A549 (cell line): ENCODE data around the gene WHRN. TPM values are rescaled to one million over a fixed set of nuclear protein-coding genes. Genes with fewer than 3 reads are reported as not detected.

ENCODE experiments used
- ATAC-seq, 2 experiments: fragments of 200-7000 bp in 1 of 2; fragments of >200 bp in 1 of 2; cut with Nextera tagmentation in 1 of 2; cut with Tn5 transposase in 1 of 2; 3 replicates each; pipeline versions ENCODE4 v1.8.0 to v1.9.1; 2018 to 2020; ENCODE audit warnings: mild to moderate bottlenecking in 1 of 2, moderate library complexity in 1 of 2
- CTCF ChIA-PET: fragments of 300-600 bp; sonication (Branson Sonifier 250); formaldehyde crosslinking; extraction: SDS; loops from one replicate; lab custom pipeline; 2021; ENCODE audit warnings: antibody characterized with exemption, inconsistent platforms; lab: Yijun Ruan, JAX
- POLR2A ChIA-PET: fragments of 350-600 bp; formaldehyde crosslinking; extraction: SDS; loops from one replicate; lab custom pipeline; 2021; ENCODE audit warnings: antibody characterized with exemption, inconsistent platforms; lab: Yijun Ruan, JAX
- DNase-seq, 2 experiments: peaks; one replicate each; pipeline versions ENCODE4 v3.0.0 to v3.0.0-alpha.2; 2011 to 2016; ENCODE audit warnings: low read depth in 1 of 2, low spot score in 1 of 2
- FAIRE-seq: peaks from 2 replicates; lab custom pipeline; 2011; peaks lifted over from hg19 to GRCh38; lab: Jason Lieb, UNC
- H3K27ac ChIP-seq, 2 experiments: fragments of >200 bp; sonication (Bioruptor Twin); formaldehyde crosslinking; 3 replicates each; pipeline ENCODE4 v1.5.1; 2016 to 2017
- H3K4me1 ChIP-seq: fragments of >200 bp; sonication (Bioruptor Twin); formaldehyde crosslinking; 3 replicates; pipeline ENCODE4 v1.6.1; 2016
- H3K4me2 ChIP-seq: fragments of >200 bp; sonication (Bioruptor Twin); formaldehyde crosslinking; 3 replicates; pipeline ENCODE4 v1.6.1; 2016
- H3K4me3 ChIP-seq: fragments of >200 bp; sonication (Bioruptor Twin); formaldehyde crosslinking; 3 replicates; pipeline ENCODE4 v1.5.1; 2016
- H3K9me3 ChIP-seq: fragments of >200 bp; sonication (Bioruptor Twin); formaldehyde crosslinking; 3 replicates; pipeline ENCODE4 v1.6.1; 2016
- BCL3 ChIP-seq: fragments of >200 bp; sonication (Bioruptor Twin); formaldehyde crosslinking; IDR thresholded peaks from 3 replicates; pipeline ENCODE4 v1.6.1; 2016
- BHLHE40 ChIP-seq: IDR thresholded peaks from 2 replicates; pipeline ENCODE4 v1.6.1; 2012; ENCODE audit warnings: low read depth, low read length, inconsistent platforms
- CBX2 ChIP-seq: fragments of 200-600 bp; sonication (generic); IDR thresholded peaks from 2 replicates; pipeline ENCODE4 v1.6.1; 2016; ENCODE audit warnings: low read depth, mild to moderate bottlenecking, borderline replicate concordance
- CHD2 ChIP-seq: fragments of 150-350 bp; IDR thresholded peaks from 2 replicates; pipeline ENCODE4 v1.6.1; 2014; ENCODE audit warnings: low read length; ENCODE audit not compliant: partially characterized antibody
- E2F6 ChIP-seq: IDR thresholded peaks from 2 replicates; pipeline ENCODE4 v1.6.1; 2012; ENCODE audit warnings: low read depth, borderline replicate concordance
- FOSB ChIP-seq: fragments of 250-450 bp; sonication (Bioruptor Pico); IDR thresholded peaks from 2 replicates; pipeline ENCODE4 v1.5.0; 2020; ENCODE audit warnings: mild to moderate bottlenecking, moderate library complexity
- HDAC2 ChIP-seq: fragments of 200-600 bp; sonication (generic); IDR thresholded peaks from 2 replicates; pipeline ENCODE4 v1.6.1; 2016
- HES2 ChIP-seq: fragments of >200 bp; sonication (Bioruptor Twin); formaldehyde crosslinking; IDR thresholded peaks from 2 replicates; pipeline ENCODE4 v1.6.1; 2016
- HMGXB4 ChIP-seq: fragments of 250-450 bp; sonication (Bioruptor Pico); IDR thresholded peaks from 2 replicates; pipeline ENCODE4 v1.5.0; 2021; ENCODE audit warnings: mild to moderate bottlenecking, moderate library complexity, borderline replicate concordance
- HOXA7 ChIP-seq: fragments of 250-450 bp; sonication (Bioruptor Pico); IDR thresholded peaks from 2 replicates; pipeline ENCODE4 v1.5.0; 2020; ENCODE audit warnings: mild to moderate bottlenecking, moderate library complexity
- HOXB5 ChIP-seq: fragments of 250-450 bp; sonication (Bioruptor Pico); IDR thresholded peaks from 2 replicates; pipeline ENCODE4 v1.5.0; 2020; ENCODE audit warnings: mild to moderate bottlenecking, moderate library complexity
- MAFK ChIP-seq: fragments of 450-650 bp; IDR thresholded peaks from 2 replicates; pipeline ENCODE4 v1.6.1; 2014; ENCODE audit not compliant: partially characterized antibody
- MYC ChIP-seq: IDR thresholded peaks from 2 replicates; pipeline ENCODE4 v1.6.1; 2012; ENCODE audit warnings: mild to moderate bottlenecking, inconsistent platforms, low read length, improper control_type of control experiment, borderline replicate concordance
- POLR2AphosphoS2 ChIP-seq: conservative IDR thresholded peaks from 2 replicates; pipeline ENCODE4 v1.6.1; 2012; ENCODE audit warnings: low read length, improper control_type of control experiment, inconsistent platforms
- RCOR1 ChIP-seq: fragments of 150-350 bp; IDR thresholded peaks from 2 replicates; pipeline ENCODE4 v1.6.1; 2014; ENCODE audit warnings: antibody characterized with exemption, low read length, low read depth
- RFX5 ChIP-seq: fragments of 450-650 bp; IDR thresholded peaks from 2 replicates; pipeline ENCODE4 v1.7.1; 2014; ENCODE audit warnings: antibody characterized with exemption, mild to moderate bottlenecking, moderate library complexity
- SMC3 ChIP-seq: fragments of >200 bp; sonication (Bioruptor Twin); formaldehyde crosslinking; IDR thresholded peaks from 3 replicates; pipeline ENCODE4 v1.6.1; 2018; ENCODE audit warnings: inconsistent platforms
- USF2 ChIP-seq: fragments of 450-650 bp; IDR thresholded peaks from 2 replicates; pipeline ENCODE4 v1.6.1; 2014; ENCODE audit warnings: antibody characterized with exemption
- ZFP36 ChIP-seq: fragments of 450-650 bp; IDR thresholded peaks from 2 replicates; pipeline ENCODE4 v1.6.1; 2014; ENCODE audit warnings: borderline replicate concordance; ENCODE audit not compliant: partially characterized antibody
- ZSCAN20 ChIP-seq: fragments of 250-450 bp; sonication (Bioruptor Pico); IDR thresholded peaks from 2 replicates; pipeline ENCODE4 v1.8.0; 2022; ENCODE audit warnings: mild to moderate bottlenecking, moderate library complexity
- WGBS: methylation state at CpG from one replicate; pipeline ENCODE4 v1.1.6; 2017; ENCODE audit errors: missing lambda C conversion rate; 5-methylcytosine and 5-hydroxymethylcytosine counted together
- polyA plus RNA-seq, 4 experiments: library from polyadenylated mRNA; depleted of rRNA in 3 of 4; stranded (reverse); fragments of >200 nt; fragmentation: RNase III in 1 of 4; extraction: RNeasy Plus Mini Kit Qiagen cat#74134 plus additional on column Dnase treatment in 1 of 4; gene quantifications; 2 replicates in 3 of 4; 3 replicates in 1 of 4; pipeline ENCODE4 v1.2.3, GENCODE V29; 2011 to 2017
- TF ChIP-seq, protein P1 (sequence below): fragments of 250-450 bp; sonication (Bioruptor Pico); IDR thresholded peaks from 2 replicates; pipeline ENCODE4 v1.5.0; 2020; ENCODE audit warnings: low read depth, mild to moderate bottlenecking, moderate library complexity
- TF ChIP-seq, protein P2 (sequence below): IDR thresholded peaks from 2 replicates; pipeline ENCODE4 v1.6.1; 2012
- TF ChIP-seq, protein P3 (sequence below): fragments of 200-600 bp; sonication (generic); IDR thresholded peaks from 2 replicates; pipeline ENCODE4 v1.6.1; 2016; ENCODE audit warnings: antibody characterized with exemption, mild to moderate bottlenecking, moderate library complexity

Gene WHRN
- polyA plus RNA-seq, 2 of the 4 experiments (the other 2 are of a cell fraction): 1.2 to 3.2 TPM

GRCh38 chr9:114503009-114503408, 2.3 kb downstream of the WHRN start:
- H3K4me2 ChIP-seq: peak overlapping the region; percentile 80
- no peak for FAIRE-seq
- H3K4me3 ChIP-seq: no peak overlapping the region
- ChIA-PET CTCF (interaction anchor here (1.9 to 10.7 kb wide), 5 partner anchors 10 to 150 kb away, joined by 5 to 104 read pairs (median 11); no protein-coding TSS in a partner anchor), POLR2A (interaction anchor here (1.3 to 5.8 kb wide), 3 partner anchors 48 to 108 kb away, joined by 4 to 45 read pairs (median 7); partner anchors contain the start of genes ATP6V1G1 and TMEM268)
- H3K9me3 ChIP-seq: no peaks in the 10 kb centered on the region
- no peak for DNase-seq
- WGBS: 79% methylated on average over 7 of the region's 7 CpGs
- H3K4me1 ChIP-seq: peaks cover 27% of the 10 kb centered on the region
- H3K27ac ChIP-seq: peak overlapping the region in 1 of 2 experiments; percentile 11; a peak in 1 of 6 replicates
- ATAC-seq: no peak
- no peak for TF ChIP-seq FOSB (CRISPR knock-in tag)
- no peak for TF ChIP-seq RCOR1
- no peak for TF ChIP-seq RFX5
- no peak for TF ChIP-seq HDAC2
- TF ChIP-seq ZSCAN20 (CRISPR knock-in tag): no peak
- no peak for TF ChIP-seq CBX2
- no peak for TF ChIP-seq MYC
- TF ChIP-seq HMGXB4 (CRISPR knock-in tag): no peak
- TF ChIP-seq HOXA7 (CRISPR knock-in tag): no peak
- TF ChIP-seq USF2: no peak
- no peak for TF ChIP-seq E2F6
- TF ChIP-seq, protein P1, sequence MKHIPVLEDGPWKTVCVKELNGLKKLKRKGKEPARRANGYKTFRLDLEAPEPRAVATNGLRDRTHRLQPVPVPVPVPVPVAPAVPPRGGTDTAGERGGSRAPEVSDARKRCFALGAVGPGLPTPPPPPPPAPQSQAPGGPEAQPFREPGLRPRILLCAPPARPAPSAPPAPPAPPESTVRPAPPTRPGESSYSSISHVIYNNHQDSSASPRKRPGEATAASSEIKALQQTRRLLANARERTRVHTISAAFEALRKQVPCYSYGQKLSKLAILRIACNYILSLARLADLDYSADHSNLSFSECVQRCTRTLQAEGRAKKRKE: no peak
- TF ChIP-seq, protein P2, sequence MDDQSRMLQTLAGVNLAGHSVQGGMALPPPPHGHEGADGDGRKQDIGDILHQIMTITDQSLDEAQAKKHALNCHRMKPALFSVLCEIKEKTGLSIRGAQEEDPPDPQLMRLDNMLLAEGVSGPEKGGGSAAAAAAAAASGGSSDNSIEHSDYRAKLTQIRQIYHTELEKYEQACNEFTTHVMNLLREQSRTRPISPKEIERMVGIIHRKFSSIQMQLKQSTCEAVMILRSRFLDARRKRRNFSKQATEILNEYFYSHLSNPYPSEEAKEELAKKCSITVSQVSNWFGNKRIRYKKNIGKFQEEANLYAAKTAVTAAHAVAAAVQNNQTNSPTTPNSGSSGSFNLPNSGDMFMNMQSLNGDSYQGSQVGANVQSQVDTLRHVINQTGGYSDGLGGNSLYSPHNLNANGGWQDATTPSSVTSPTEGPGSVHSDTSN: no peak
- no peak for TF ChIP-seq POLR2AphosphoS2
- no peak for TF ChIP-seq MAFK

- Histone ChIP-seq H3K4me1 (peaks cover 27% of the 10 kb centered on the region), H3K4me2 (peak overlapping the region; percentile 80), H3K4me3 (no peak overlapping the region), H3K27ac (peak overlapping the region; percentile 40 to 74; a peak in 5 of 6 replicates), H3K9me3 (no peaks in the 10 kb centered on the region)
- peak; percentile 30 to 53 for DNase-seq
- no peak for FAIRE-seq
- ChIA-PET CTCF (interaction anchor here (0.9 to 10.7 kb wide), 8 partner anchors 9 to 157 kb away, joined by 3 to 104 read pairs (median 5); partner anchors contain the start of gene ATP6V1G1), POLR2A (interaction anchor here (0.7 to 5.8 kb wide), 4 partner anchors 49 to 178 kb away, joined by 4 to 45 read pairs (median 7); partner anchors contain the start of genes ATP6V1G1 and TMEM268)
- WGBS: 32% methylated on average over 9 of the region's 12 CpGs
- ATAC-seq: peak in 1 of 2 experiments; percentile 21; a peak in 3 of 6 replicates
- TF ChIP-seq BHLHE40: no peak
- no peak for TF ChIP-seq BCL3
- no peak for TF ChIP-seq HOXB5
- TF ChIP-seq ZFP36: no peak
- TF ChIP-seq CHD2: no peak
- TF ChIP-seq, protein P3, sequence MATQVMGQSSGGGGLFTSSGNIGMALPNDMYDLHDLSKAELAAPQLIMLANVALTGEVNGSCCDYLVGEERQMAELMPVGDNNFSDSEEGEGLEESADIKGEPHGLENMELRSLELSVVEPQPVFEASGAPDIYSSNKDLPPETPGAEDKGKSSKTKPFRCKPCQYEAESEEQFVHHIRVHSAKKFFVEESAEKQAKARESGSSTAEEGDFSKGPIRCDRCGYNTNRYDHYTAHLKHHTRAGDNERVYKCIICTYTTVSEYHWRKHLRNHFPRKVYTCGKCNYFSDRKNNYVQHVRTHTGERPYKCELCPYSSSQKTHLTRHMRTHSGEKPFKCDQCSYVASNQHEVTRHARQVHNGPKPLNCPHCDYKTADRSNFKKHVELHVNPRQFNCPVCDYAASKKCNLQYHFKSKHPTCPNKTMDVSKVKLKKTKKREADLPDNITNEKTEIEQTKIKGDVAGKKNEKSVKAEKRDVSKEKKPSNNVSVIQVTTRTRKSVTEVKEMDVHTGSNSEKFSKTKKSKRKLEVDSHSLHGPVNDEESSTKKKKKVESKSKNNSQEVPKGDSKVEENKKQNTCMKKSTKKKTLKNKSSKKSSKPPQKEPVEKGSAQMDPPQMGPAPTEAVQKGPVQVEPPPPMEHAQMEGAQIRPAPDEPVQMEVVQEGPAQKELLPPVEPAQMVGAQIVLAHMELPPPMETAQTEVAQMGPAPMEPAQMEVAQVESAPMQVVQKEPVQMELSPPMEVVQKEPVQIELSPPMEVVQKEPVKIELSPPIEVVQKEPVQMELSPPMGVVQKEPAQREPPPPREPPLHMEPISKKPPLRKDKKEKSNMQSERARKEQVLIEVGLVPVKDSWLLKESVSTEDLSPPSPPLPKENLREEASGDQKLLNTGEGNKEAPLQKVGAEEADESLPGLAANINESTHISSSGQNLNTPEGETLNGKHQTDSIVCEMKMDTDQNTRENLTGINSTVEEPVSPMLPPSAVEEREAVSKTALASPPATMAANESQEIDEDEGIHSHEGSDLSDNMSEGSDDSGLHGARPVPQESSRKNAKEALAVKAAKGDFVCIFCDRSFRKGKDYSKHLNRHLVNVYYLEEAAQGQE: no peak
- no peak for TF ChIP-seq SMC3
- TF ChIP-seq, protein P1: no peak
- no peak for TF ChIP-seq HES2
These were observed 3.2 kb downstream of the WHRN start for GRCh38 chr9:114501796-114502682.
